Measurements from ENCODE around the gene RNU1-2.

DNA sequence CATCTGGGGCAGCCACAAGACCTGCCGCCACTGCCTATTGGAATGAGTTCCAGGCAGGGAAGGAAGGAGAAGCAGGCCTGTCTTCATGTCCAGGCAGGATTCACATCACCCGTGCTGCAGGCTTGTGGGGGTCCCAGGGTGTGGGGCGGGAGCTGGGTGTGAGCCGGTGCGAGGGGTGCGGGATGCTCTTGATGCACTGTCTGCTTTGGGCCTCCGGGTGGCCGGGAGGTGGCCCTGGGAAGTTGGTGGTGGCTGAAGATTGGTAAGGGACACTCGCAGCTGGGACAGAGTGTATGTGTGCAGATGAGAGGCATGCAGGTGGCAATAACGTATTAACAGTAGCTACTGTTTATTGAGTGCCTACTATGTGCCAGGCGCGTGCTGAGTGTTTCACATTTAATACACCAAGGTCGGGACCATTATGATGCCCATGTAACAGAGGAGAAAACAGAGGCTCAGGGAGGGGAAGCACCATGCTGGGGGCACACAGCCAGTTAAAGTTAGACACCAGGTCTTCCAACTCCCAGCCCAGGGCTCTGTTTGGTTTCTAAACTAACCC lies 29.2 kb downstream of the RNU1-2 start:
- peak; percentile 13 for TF ChIP-seq CTCF (IDR thresholded peaks at IDR 0.05; ENCODE audit: insufficient read depth, low read depth, low read length)
- no peak for TF ChIP-seq EZH2 (IDR thresholded peaks at IDR 0.05; ENCODE audit: insufficient read depth, low read length)

All from astrocyte (in vitro differentiated cells and primary cell).